Astrocyte (in vitro differentiated cells and primary cell): ENCODE measurements around the gene VEGFD. TPM values are rescaled to one million over a fixed set of nuclear protein-coding genes. Genes with fewer than 3 reads are reported as not detected.

Experiments used
- DNase-seq: peaks from one replicate; pipeline ENCODE4 v3.0.0-alpha.2; 2010; ENCODE audit warnings: low read depth
- FAIRE-seq: peaks from 2 replicates; lab custom pipeline; 2011; peaks lifted over from hg19 to GRCh38; lab: Jason Lieb, UNC
- H2AFZ ChIP-seq: 2 replicates; pipeline ENCODE4 v1.6.0; 2012; ENCODE audit warnings: low read depth, low read length, inconsistent platforms
- H3K27ac ChIP-seq: 2 replicates; pipeline ENCODE4 v1.5.1; 2011; ENCODE audit warnings: low read depth, low read length, inconsistent platforms
- H3K27me3 ChIP-seq: 2 replicates; pipeline ENCODE4 v1.6.0; 2011; ENCODE audit warnings: low read length, inconsistent platforms; ENCODE audit not compliant: insufficient read depth
- H3K36me3 ChIP-seq: 2 replicates; pipeline ENCODE4 v1.5.1; 2011; ENCODE audit warnings: low read length, inconsistent platforms; ENCODE audit not compliant: insufficient read depth
- H3K4me1 ChIP-seq: 2 replicates; pipeline ENCODE4 v1.5.1; 2011; ENCODE audit warnings: low read length, inconsistent platforms; ENCODE audit not compliant: insufficient read depth
- H3K4me2 ChIP-seq: 2 replicates; pipeline ENCODE4 v1.6.0; 2012; ENCODE audit warnings: low read length, inconsistent platforms
- H3K4me3 ChIP-seq: 2 replicates; pipeline ENCODE4 v1.5.1; 2011; ENCODE audit warnings: low read depth, mild to moderate bottlenecking, low read length, inconsistent platforms; ENCODE audit not compliant: insufficient read depth
- H3K79me2 ChIP-seq: 2 replicates; pipeline ENCODE4 v1.6.0; 2012; ENCODE audit warnings: mild to moderate bottlenecking, low read length, inconsistent platforms; ENCODE audit not compliant: insufficient read depth
- H3K9ac ChIP-seq: 2 replicates; pipeline ENCODE4 v1.6.0; 2012; ENCODE audit warnings: mild to moderate bottlenecking, low read length, inconsistent platforms
- H3K9me3 ChIP-seq: 2 replicates; pipeline ENCODE4 v1.5.1; 2012; ENCODE audit warnings: low read depth, mild to moderate bottlenecking, low read length, inconsistent platforms; ENCODE audit not compliant: insufficient read depth
- H4K20me1 ChIP-seq: 2 replicates; pipeline ENCODE4 v1.6.0; 2012; ENCODE audit warnings: low read length, inconsistent platforms; ENCODE audit not compliant: insufficient read depth
- H3K27ac Mint-ChIP-seq: one replicate; pipeline ENCODE4 v1.8.0; 2021; ENCODE audit warnings: mild to moderate bottlenecking, mixed read lengths; ENCODE audit not compliant: unreplicated experiment
- H3K27me3 Mint-ChIP-seq: one replicate; pipeline ENCODE4 v1.8.0; 2021; ENCODE audit warnings: low read depth, mixed read lengths; ENCODE audit not compliant: unreplicated experiment
- H3K36me3 Mint-ChIP-seq: one replicate; pipeline ENCODE4 v1.8.0; 2021; ENCODE audit warnings: low read depth, mixed read lengths; ENCODE audit not compliant: unreplicated experiment
- H3K4me1 Mint-ChIP-seq: one replicate; pipeline ENCODE4 v1.8.0; 2021; ENCODE audit warnings: low read depth, mixed read lengths; ENCODE audit not compliant: unreplicated experiment
- H3K4me3 Mint-ChIP-seq: one replicate; pipeline ENCODE4 v1.8.0; 2021; ENCODE audit warnings: mild to moderate bottlenecking, moderate library complexity, mixed read lengths; ENCODE audit not compliant: unreplicated experiment
- H3K9me3 Mint-ChIP-seq: one replicate; pipeline ENCODE4 v1.8.0; 2021; ENCODE audit warnings: mild to moderate bottlenecking, mixed read lengths; ENCODE audit not compliant: unreplicated experiment
- CTCF ChIP-seq: IDR thresholded peaks from 2 replicates; pipeline ENCODE4 v1.5.1; 2011; ENCODE audit warnings: low read depth, mild to moderate bottlenecking, inconsistent platforms, low read length, moderate library complexity; ENCODE audit not compliant: insufficient read depth
- EZH2 ChIP-seq: IDR thresholded peaks from 2 replicates; pipeline ENCODE4 v1.6.1; 2012; ENCODE audit warnings: mild to moderate bottlenecking, low read length, inconsistent platforms; ENCODE audit not compliant: insufficient read depth
- total RNA-seq: library from RNA; stranded (reverse); gene quantifications from 2 replicates; pipeline ENCODE4 v1.2.1, GENCODE V29; 2021

VEGFD gene
- total RNA-seq, 1 donor from 2014 or later = not detected

DNA sequence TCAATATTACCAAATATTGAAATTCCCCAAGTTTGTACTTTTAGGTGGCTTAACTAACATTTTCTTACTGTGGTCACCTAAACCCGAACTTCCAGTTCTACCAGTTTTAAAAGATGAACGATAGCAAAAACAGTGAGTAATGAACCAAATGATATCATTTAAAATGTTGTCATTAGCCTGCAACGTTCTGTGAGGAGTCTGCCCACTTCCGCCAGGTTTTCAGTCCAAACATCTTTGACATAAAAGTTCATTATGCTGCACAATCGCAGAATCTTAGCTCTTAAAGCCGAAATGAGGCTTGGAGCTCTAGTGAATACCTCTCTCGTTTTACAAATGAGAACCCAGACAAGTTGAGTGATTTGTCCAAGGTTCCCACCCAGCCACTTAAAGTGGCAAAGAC is 49.7 kb downstream of the VEGFD start:
- Mint-ChIP-seq H3K36me3 (no peaks in the 10 kb centered on the region), H3K27ac (peak overlapping the region; percentile 91), H3K9me3 (no peaks in the 10 kb centered on the region), H3K4me1 (no peaks in the 10 kb centered on the region), H3K4me3 (peak overlapping the region; percentile 96), H3K27me3 (no peaks in the 10 kb centered on the region)
- Histone ChIP-seq H3K9me3 (no peaks in the 10 kb centered on the region), H3K9ac (peak overlapping the region; percentile 98), H3K4me2 (peak overlapping the region; percentile 96), H2AFZ (peak overlapping the region; percentile 80), H3K36me3 (peaks cover 2% of the 10 kb centered on the region), H3K27me3 (peaks cover 2% of the 10 kb centered on the region), H3K4me3 (peak overlapping the region; percentile 83), H3K27ac (peak overlapping the region; percentile 91), H3K4me1 (peaks cover 4% of the 10 kb centered on the region), H3K79me2 (peaks cover 17% of the 10 kb centered on the region), H4K20me1 (no peaks in the 10 kb centered on the region)
- FAIRE-seq (no peak), DNase-seq (peak; percentile 19)
- TF ChIP-seq EZH2 = no peak
- no peak for TF ChIP-seq CTCF

DNA sequence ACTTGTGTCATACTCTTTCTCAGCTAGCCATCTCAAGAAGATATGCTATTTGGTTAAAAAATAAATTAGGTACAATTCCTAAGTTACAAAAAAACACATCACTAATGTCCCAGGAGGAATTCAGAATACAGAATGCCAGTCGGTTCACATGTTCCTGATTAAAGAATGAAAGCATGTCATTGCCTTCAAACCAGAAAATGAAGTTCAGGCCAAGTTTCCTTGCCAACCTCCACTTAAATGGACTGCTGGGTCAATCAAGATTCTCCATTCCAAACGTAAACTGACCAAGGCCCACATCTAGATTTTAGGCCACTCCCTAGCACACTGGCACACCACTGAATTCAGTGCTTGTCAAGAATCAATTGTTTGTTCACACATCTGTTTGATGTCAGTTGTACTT is 55.4 kb downstream of the VEGFD start:
- no peaks in the 10 kb centered on the region for H3K4me1 ChIP-seq
- DNase-seq (no peak), FAIRE-seq (no peak)
- Mint-ChIP-seq H3K36me3 (no peaks in the 10 kb centered on the region), H3K4me1 (no peaks in the 10 kb centered on the region), H3K4me3 (no peak overlapping the region), H3K9me3 (no peaks in the 10 kb centered on the region), H3K27me3 (no peaks in the 10 kb centered on the region), H3K27ac (no peak overlapping the region)
- no peak for TF ChIP-seq EZH2
- no peak for TF ChIP-seq CTCF
- no peak overlapping the region for H3K27ac ChIP-seq
- peaks cover 2% of the 10 kb centered on the region for H3K36me3 ChIP-seq
- H3K4me3 ChIP-seq = no peak overlapping the region
- H3K9ac ChIP-seq = no peak overlapping the region
- H3K4me2 ChIP-seq = no peak overlapping the region
- H2AFZ ChIP-seq = no peak overlapping the region
- H4K20me1 ChIP-seq = no peaks in the 10 kb centered on the region
- no peaks in the 10 kb centered on the region for H3K9me3 ChIP-seq
- H3K79me2 ChIP-seq = peaks cover 5% of the 10 kb centered on the region
- H3K27me3 ChIP-seq = no peaks in the 10 kb centered on the region

- H3K9ac ChIP-seq = no peak overlapping the region
- no peaks in the 10 kb centered on the region for H3K27me3 ChIP-seq
- TF ChIP-seq EZH2 = no peak
- TF ChIP-seq CTCF = no peak
- Mint-ChIP-seq H3K4me1 (no peaks in the 10 kb centered on the region), H3K4me3 (no peak overlapping the region), H3K27ac (no peak overlapping the region), H3K36me3 (no peaks in the 10 kb centered on the region), H3K9me3 (no peaks in the 10 kb centered on the region), H3K27me3 (no peaks in the 10 kb centered on the region)
- no peaks in the 10 kb centered on the region for H3K9me3 ChIP-seq
- H2AFZ ChIP-seq = no peak overlapping the region
- H3K4me3 ChIP-seq = no peak overlapping the region
- no peak overlapping the region for H3K4me2 ChIP-seq
- H4K20me1 ChIP-seq = no peaks in the 10 kb centered on the region
- no peak overlapping the region for H3K27ac ChIP-seq
- FAIRE-seq = peak; percentile 60
- H3K4me1 ChIP-seq = no peaks in the 10 kb centered on the region
- H3K79me2 ChIP-seq = peaks cover 5% of the 10 kb centered on the region
- DNase-seq = no peak
- peaks cover 2% of the 10 kb centered on the region for H3K36me3 ChIP-seq
These were observed 56.1 kb downstream of the VEGFD start for GRCh38 chrX:15328131-15328530.
